ENCODE results near the gene KIAA0232.
"Not testable (repeated sequence)": the region's sequence is repeated elsewhere in the genome, so short reads cannot be mapped to it uniquely, and the experiment has no call there.

Gene KIAA0232

GRCh38 chr4:6777636-6778281 is 4.8 kb upstream of the KIAA0232 start:
- DNase-seq = peak; percentile 40

DNA sequence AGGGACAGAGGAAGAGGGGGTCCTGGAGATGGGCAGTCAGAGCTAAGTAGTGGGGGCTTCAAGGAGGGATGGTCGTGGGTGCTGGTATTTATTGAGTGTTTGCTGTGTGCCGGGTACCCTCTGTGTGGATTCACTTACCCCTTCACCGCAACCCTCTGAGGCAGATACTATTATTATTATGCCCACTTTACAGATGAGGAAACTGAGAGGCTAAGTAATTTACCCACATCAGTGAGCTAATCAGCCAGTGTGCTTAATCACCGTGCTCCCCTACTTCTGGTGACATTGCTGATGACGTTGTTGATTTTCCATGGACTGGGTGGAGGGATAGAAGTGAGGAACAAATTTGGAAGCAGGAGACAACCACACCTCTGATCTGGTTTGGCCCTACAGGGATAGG is 4.1 kb upstream of the KIAA0232 start:
- DNase-seq = no peak

DNA sequence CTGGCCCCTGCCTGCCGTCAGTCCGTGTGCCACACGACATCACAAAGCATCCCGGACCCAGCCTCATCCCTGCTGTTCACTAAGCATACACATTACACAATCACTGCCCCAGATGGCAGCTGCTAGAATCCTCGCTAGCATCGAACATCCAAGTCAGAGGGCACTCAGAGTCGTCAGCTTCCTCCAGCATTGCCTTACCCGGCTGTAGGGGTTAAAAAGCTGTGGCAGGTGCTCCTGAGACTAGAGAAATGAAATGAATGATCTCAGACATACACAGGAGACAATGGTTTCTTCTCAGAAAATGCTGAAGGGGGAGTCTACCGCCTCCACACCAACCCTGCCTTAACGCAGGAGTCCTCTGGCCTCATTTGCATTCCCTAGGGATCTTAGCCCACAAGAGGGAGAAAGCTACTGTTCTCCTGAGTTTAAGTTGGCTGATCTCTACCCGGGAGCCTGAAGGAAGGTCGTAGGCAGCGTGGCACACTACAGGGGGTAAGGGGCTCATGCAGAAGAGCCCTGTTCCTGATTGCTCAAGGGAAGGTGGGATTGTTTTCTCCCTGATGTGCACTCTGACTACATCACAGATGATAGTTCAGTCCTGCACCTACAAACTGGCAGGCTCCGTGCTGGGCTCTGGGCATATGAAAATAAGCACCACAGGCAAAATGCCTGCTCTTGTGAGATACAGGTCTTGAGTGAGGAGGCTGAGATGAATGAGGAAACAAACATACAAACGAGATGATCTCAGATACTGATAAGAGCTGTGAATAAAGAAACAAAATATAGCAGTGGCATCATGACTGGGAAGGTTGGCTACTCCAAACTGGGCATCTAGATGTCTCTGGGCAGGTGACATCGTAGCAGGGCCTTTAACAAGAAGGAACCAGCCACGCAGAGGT is 2.6 kb upstream of the KIAA0232 start:
- DNase-seq = no peak

DNA sequence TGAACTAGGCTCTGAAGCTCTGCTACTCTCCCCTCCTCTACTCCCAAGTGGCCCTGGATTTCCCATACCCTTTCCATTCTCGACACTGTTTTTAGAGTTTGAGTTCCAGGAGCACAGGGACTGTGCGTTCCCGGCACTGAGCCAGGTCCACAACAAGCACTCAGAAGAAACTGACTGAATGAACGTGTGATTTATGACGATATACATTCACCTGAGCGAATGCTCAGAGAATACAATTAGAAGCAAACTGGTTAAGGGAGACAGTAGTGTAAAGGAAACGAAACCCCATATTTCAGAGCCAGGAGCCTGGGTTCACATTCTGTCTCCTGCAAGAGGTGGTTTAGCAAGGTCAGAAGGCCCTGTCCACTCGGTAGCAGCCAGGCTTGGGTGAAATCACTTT is 1.4 kb upstream of the KIAA0232 start:
- no peak for DNase-seq

- DNase-seq = no peak
These were observed 966 bp upstream of the KIAA0232 start for GRCh38 chr4:6781561-6781960.

DNA sequence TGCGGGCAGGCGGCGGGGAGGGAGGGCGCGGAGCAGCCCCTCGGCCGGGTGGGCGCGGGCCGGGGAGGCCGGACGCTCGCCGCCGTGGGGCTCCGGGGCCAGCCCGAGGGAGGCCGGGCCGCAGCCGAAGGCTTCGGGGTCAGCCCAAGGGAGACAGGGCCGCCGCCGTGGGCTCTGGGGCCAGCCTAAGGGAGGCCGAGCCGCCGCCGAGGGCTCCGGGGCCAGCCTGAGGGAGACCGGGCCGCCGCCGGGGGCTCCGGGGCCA is 251 bp downstream of the KIAA0232 start:
- DNase-seq = no peak

- DNase-seq = peak; percentile 94
These were observed 819 bp downstream of the KIAA0232 start for GRCh38 chr4:6783111-6783981.

DNA sequence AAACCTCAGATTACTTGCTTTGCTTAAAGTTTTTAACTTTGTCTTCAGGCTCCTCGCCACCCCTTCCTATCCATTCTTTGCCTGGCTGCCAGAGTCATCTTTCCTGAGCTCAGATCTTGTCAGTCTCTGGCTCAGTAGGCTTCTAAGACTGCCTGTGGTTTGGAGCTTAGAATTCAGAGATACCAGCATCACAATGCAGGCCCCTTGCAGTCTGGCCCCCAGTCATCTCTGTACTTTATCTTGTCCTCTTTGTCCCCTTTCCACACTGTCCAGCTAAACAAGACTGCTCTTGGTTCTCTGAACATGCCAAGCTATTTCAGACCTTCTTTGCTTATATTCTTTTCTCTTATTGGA is 3.0 kb downstream of the KIAA0232 start:
- DNase-seq = no peak

DNA sequence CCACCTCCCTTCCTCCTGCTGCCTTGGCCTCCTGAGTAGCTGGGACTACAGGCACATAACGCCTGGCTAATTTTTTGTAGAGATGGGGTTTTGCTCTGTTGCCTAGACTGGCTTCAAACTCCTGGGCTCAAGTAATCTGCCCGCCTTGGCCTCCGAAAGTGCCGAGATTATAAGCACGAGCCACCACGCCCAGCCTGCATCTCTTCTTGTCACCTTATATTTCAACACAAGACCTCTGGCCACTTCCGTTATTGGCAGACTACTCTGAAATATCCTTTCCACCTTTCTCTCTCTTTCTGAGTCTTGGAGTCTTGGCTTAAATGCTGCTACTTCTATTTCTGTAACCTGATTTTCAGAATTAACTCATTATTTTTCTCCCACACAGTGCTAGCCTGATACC is 5.6 kb downstream of the KIAA0232 start:
- no peak for DNase-seq

DNA sequence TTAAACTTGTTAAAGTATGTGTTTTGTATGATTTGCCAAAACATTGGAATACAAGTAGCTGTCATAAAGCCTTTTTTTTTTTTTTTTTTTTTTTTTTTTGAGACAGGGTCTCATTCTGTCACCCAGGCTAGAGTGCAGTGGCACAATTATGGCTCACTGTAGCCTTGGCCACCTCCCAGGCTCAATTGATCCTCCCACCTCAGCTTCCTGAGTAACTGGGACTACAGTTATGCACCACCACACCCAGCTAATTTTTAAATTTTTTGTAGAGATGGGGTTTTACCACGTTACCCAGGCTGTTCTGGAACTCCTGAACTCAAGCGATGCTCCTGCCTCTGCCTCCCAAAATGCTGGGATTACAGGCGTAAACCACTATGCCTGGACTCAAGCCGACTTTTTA is 8.7 kb downstream of the KIAA0232 start:
- DNase-seq = not testable (repeated sequence)

DNA sequence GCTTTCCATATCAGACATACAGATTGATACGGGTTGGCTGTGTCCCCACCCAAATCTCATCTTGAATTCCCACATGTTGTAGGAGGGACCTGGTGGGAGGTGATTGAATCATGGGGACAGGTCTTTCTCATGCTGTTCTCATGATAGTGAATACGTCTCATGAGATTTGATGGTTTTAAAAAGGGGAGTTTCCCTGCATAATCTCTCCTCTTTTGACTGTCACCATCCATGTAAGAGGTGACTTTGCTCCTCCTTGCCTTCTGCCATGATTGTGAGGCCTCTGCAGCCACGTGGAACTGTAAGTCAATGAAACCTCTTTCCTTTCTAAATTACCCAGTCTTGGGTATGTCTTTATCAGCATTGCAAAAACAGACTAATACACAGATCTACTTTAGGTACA is 9.3 kb downstream of the KIAA0232 start:
- DNase-seq = not testable (repeated sequence)

DNA sequence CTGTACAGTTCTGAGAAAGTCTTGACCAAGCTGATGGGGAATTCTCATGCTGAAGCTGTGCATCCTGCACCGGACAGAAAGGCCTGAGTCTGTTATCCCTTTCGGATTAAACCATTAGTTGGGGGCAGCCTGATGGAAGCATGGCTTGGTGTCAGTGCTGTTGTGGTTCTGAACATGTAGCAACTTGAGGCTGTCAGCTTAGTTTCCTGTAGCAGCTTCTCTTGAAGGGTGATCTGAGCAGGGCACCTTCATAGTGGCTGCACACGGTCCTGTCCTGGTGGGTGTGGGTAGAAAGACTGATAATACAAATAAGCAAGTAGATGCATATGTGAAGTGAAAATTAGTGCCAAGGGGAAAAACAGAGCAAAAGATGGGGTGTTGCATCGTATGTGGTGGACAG is 11.7 kb downstream of the KIAA0232 start:
- DNase-seq = no peak

DNA sequence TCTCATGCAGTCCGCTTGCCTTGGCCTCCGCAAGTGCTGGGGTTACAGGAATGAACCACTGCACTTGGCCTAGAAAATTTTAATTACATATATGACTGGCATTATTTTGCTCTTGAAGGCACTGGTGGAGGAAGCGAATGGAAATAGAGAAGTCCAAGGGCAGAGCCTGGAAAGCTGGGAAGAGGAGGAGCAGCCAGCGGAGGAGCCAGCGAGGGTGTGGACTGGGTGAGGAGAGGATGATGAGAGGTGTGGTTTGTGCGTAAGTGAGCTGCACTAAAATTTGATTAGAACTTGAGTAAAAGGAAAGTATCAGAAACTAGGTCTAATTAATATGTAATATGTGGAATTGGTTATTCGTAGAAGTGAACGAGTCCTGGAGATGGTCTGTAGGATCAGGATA is 13.3 kb downstream of the KIAA0232 start:
- no peak for DNase-seq

GRCh38 chr4:6797368-6797767 is 14.8 kb downstream of the KIAA0232 start:
- not testable (repeated sequence) for DNase-seq

DNA sequence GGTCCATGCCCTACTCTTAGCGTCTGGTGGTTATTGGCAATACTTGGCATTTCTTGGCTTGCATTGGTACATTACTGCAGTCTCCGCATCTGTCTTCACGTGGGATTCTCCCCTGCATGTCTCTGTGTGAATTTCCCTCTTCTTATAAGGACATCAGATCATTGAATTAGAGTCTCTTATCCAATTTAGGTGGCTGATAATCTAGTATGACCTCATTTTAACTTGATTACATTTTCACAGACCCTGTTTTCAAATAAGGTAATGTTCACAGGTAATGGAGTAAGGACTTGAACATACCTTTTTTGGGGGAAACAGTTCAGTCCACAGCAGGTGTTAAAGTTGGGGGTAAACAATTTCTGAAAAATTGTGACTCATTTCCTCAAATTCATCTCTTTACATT is 16.6 kb downstream of the KIAA0232 start:
- no peak for DNase-seq

- DNase-seq = no peak
These were observed 19.5 kb downstream of the KIAA0232 start for GRCh38 chr4:6802025-6802424.

DNA sequence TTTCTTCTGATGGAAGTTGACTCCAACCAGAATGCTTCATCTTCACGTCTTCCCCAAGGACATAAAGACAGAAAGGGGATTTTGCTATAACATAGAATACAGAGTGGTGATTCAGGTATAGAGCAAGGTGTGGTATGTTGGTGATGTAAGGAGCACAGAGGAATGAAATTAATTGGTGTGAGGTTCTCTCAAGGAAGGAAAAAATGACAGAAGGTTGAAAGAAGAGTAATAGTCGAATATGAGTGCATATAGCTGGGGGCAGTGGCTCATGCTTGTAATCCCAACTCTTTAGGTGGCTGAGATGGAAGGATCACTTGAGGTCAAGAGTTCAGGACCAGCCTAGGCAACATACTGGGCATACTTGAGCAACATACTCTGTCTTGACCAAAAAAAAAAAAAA is 20.1 kb downstream of the KIAA0232 start:
- no peak for DNase-seq

- DNase-seq = no peak
These were observed 20.7 kb downstream of the KIAA0232 start for GRCh38 chr4:6803246-6803645.

DNA sequence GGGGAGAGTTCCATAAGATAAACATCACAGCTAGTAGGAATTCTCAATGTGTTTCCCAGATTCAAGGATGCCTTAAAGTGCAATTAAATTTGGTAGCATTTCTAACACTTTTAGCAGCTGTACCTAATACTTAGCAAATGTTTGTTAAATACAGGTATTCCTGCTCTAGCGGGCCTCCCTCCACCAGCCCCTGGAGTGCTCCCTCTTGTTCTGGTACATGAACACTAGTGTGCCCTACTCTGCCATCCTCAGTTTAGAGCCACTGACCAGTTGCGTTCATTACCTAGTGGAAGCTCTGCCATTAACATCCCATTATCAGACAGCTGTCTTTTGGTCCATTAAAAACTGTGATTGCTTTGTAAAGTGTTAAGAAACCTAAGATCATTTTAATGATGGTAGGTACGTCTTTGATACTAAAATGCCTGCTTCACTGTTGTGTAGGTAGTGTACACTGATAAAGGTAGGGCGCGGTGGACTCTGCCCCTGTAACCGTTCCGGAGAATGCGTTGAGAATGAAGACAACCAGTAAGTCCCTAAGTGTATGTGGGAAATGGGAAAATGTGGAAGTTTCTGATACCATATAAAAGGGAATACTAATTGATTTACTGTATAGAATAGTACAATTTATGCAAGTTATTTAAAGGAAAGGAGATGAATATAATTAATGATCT is 21.7 kb downstream of the KIAA0232 start:
- DNase-seq = no peak

- DNase-seq = peak; percentile 77
These were observed 24.5 kb downstream of the KIAA0232 start for GRCh38 chr4:6806924-6807626.

DNA sequence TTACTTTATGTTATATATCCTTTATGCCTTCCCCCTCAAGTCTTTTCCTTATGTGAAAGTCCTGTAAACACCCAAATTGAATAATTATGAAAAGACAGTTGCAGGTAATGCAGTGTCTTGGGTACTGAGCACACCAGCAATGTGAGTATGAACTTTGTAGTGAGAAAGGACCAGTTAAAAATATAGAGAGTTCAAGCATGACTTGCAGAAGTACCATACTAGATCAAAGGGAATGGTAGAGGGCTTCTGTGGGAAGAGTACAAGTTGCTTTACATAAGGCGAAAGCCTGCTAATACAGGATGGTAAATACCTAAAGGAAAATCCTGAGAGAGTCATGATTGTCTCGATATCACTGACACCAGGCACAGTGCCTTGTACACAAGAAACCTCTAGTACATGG is 25.7 kb downstream of the KIAA0232 start:
- no peak for DNase-seq

DNA sequence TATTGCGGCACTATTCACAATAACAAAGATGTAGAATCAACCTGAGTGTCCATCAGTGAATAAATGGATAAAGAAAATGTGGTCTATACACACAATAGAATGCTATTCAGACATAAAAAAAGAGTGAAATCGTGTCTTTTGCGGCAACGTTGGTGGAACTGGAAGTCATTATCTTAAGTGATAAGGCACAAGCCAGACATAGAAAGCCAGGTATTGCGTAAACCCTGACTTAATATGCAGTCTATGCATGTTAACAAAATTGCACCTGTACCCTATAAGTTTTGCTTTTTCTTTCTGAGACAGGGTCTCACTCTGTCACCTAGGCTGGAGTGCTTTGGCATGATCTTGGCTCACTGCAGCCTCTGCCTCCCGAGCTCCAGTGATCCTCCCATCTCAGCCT is 28.6 kb downstream of the KIAA0232 start:
- no peak for DNase-seq

GRCh38 chr4:6812766-6813165 is 30.2 kb downstream of the KIAA0232 start:
- DNase-seq = peak; percentile 4
